Endodermal cell (in vitro differentiated cells): Measurements from ENCODE around the gene CFAP161. TPM values are rescaled to one million over a fixed set of nuclear protein-coding genes. Genes with fewer than 3 reads are reported as not detected.

ENCODE experiments used
- DNase-seq: peaks from one replicate; pipeline ENCODE4 v3.0.0-alpha.2; 2017
- H3K27ac ChIP-seq: 2 replicates; pipeline ENCODE4 v1.5.1; 2013; ENCODE audit warnings: mild to moderate bottlenecking, low read depth, low read length, moderate library complexity
- H3K27me3 ChIP-seq: 2 replicates; pipeline ENCODE4 v1.6.1; 2013; ENCODE audit warnings: mild to moderate bottlenecking, low read length, moderate library complexity; ENCODE audit not compliant: insufficient read depth, control insufficient read depth, poor library complexity, severe bottlenecking
- H3K36me3 ChIP-seq: 2 replicates; pipeline ENCODE4 v1.7.0; 2013; ENCODE audit warnings: mild to moderate bottlenecking, low read length, moderate library complexity; ENCODE audit not compliant: control insufficient read depth, insufficient read depth
- H3K4me1 ChIP-seq: one replicate; pipeline ENCODE4 v1.7.0; 2013; ENCODE audit warnings: low read length; ENCODE audit not compliant: control insufficient read depth, insufficient read depth
- H3K4me3 ChIP-seq: 2 replicates; pipeline ENCODE4 v1.5.1; 2013; ENCODE audit warnings: mild to moderate bottlenecking, low read length, moderate library complexity
- H3K9ac ChIP-seq: 2 replicates; pipeline ENCODE4 v1.6.1; 2013; ENCODE audit warnings: mild to moderate bottlenecking, low read length, moderate library complexity; ENCODE audit not compliant: poor library complexity, severe bottlenecking; ENCODE audit errors: extremely low read depth
- H3K9me3 ChIP-seq: 2 replicates; pipeline ENCODE4 v1.6.1; 2013; ENCODE audit warnings: mild to moderate bottlenecking, low read length, moderate library complexity; ENCODE audit not compliant: control insufficient read depth
- H3K27ac Mint-ChIP-seq: 2 replicates; pipeline ENCODE4 v1.8.0; 2020; ENCODE audit warnings: mixed read lengths
- H3K27me3 Mint-ChIP-seq: 2 replicates; pipeline ENCODE4 v1.8.0; 2021; ENCODE audit warnings: mild to moderate bottlenecking, mixed read lengths; ENCODE audit not compliant: insufficient read depth
- H3K36me3 Mint-ChIP-seq: 2 replicates; pipeline ENCODE4 v1.8.0; 2020; ENCODE audit warnings: low read depth, mixed read lengths
- H3K4me1 Mint-ChIP-seq: 2 replicates; pipeline ENCODE4 v1.8.0; 2020; ENCODE audit warnings: mixed read lengths
- H3K4me3 Mint-ChIP-seq: 2 replicates; pipeline ENCODE4 v1.8.0; 2020; ENCODE audit warnings: mild to moderate bottlenecking, moderate library complexity, mixed read lengths
- H3K9me3 Mint-ChIP-seq: 2 replicates; pipeline ENCODE4 v1.8.0; 2020; ENCODE audit warnings: mild to moderate bottlenecking, mixed read lengths
- WGBS, 2 experiments: methylation state at CpG; one replicate each; pipeline versions ENCODE4 v1.1.5 to v1.1.7; 2013; ENCODE audit warnings: missing lambda C conversion rate in 2 of 2, mixed read lengths in 1 of 2; ENCODE audit not compliant: insufficient coverage in 1 of 2, insufficient read length in 1 of 2; 5-methylcytosine and 5-hydroxymethylcytosine counted together
- total RNA-seq, 2 donors: library from RNA; stranded (reverse); fragmentation: NEBNext Ultra II Directional in 1 of 2; extraction: Animal tissue kit (Norgen Biotek cat#: 25700) in 1 of 2; gene quantifications; 2 replicates in 1 of 2; 3 replicates in 1 of 2; pipeline ENCODE4 v1.2.1, GENCODE V29; 2021
- TF ChIP-seq, protein P1 (sequence below): fragments of 200-600 bp; sonication (generic); conservative IDR thresholded peaks from 2 replicates; pipeline ENCODE4 v1.5.0; 2021; ENCODE audit warnings: antibody characterized with exemption, mild to moderate bottlenecking

CFAP161 gene
- total RNA-seq, 2 donors from 2014 or later, result not detected

DNA sequence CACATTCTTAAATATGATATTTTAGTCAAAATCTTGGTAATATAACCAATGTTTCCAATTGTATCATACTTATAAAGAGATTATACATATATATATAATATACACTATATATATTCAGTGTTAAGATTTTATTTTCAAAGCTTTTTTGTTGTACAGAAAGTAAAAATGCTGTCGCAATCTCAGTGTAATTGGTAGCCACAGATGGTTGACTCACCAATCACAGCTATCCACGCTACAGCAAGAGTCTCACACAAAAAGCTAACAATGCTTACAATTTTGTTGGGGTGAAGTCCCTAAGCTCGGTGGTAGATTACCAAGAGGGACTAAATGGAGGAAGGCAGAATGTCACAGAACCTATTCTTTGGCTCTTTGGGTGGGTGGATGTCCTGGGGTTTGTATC, 16.9 kb upstream of the CFAP161 start:
- Histone ChIP-seq H3K9ac (no peak overlapping the region), H3K27ac (no peak overlapping the region), H3K9me3 (peaks cover 10% of the 10 kb centered on the region), H3K4me3 (no peak overlapping the region), H3K36me3 (no peaks in the 10 kb centered on the region), H3K27me3 (peaks cover 16% of the 10 kb centered on the region), H3K4me1 (no peaks in the 10 kb centered on the region)
- TF ChIP-seq, protein P1, sequence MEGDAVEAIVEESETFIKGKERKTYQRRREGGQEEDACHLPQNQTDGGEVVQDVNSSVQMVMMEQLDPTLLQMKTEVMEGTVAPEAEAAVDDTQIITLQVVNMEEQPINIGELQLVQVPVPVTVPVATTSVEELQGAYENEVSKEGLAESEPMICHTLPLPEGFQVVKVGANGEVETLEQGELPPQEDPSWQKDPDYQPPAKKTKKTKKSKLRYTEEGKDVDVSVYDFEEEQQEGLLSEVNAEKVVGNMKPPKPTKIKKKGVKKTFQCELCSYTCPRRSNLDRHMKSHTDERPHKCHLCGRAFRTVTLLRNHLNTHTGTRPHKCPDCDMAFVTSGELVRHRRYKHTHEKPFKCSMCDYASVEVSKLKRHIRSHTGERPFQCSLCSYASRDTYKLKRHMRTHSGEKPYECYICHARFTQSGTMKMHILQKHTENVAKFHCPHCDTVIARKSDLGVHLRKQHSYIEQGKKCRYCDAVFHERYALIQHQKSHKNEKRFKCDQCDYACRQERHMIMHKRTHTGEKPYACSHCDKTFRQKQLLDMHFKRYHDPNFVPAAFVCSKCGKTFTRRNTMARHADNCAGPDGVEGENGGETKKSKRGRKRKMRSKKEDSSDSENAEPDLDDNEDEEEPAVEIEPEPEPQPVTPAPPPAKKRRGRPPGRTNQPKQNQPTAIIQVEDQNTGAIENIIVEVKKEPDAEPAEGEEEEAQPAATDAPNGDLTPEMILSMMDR, result no peak
- no peak overlapping the region for H3K4me3 Mint-ChIP-seq
- H3K27ac Mint-ChIP-seq, result no peak overlapping the region
- H3K9me3 Mint-ChIP-seq, result peaks cover 12% of the 10 kb centered on the region
- no peaks in the 10 kb centered on the region for H3K36me3 Mint-ChIP-seq
- peaks cover 32% of the 10 kb centered on the region for H3K27me3 Mint-ChIP-seq
- H3K4me1 Mint-ChIP-seq, result no peaks in the 10 kb centered on the region
- 91 to 100% methylated on average over 2 to 3 of the region's 3 CpGs for WGBS, 2 experiments
- no peak for DNase-seq

DNA sequence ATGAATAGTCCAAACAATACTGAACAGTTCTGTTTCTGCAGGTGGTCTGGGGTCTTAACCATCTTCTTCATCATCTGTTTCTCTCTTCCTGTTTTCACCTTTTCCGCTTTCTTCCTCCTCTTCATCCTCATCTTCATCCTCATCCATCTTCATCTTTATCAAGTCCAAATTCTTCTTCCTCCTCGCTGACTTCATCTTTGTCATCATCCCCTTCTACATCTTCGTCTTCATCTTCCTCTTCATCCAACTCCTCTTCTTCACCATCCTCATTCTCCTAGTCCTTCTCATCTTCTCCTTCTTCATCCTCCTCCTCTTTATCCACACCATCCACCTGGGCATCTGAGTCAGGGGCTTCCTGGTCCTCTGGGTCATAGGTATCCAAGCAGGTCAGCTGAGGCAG, 16.5 kb upstream of the CFAP161 start:
- Histone ChIP-seq H3K27me3 (peaks cover 16% of the 10 kb centered on the region), H3K27ac (no peak overlapping the region), H3K36me3 (no peaks in the 10 kb centered on the region), H3K4me1 (no peaks in the 10 kb centered on the region), H3K9ac (no peak overlapping the region), H3K9me3 (peaks cover 10% of the 10 kb centered on the region), H3K4me3 (no peak overlapping the region)
- H3K27ac Mint-ChIP-seq, result no peak overlapping the region
- 90 to 94% methylated on average over 3 of the region's 3 CpGs for WGBS, 2 experiments
- peaks cover 12% of the 10 kb centered on the region for H3K9me3 Mint-ChIP-seq
- H3K27me3 Mint-ChIP-seq, result peaks cover 32% of the 10 kb centered on the region
- H3K36me3 Mint-ChIP-seq, result no peaks in the 10 kb centered on the region
- no peak overlapping the region for H3K4me3 Mint-ChIP-seq
- DNase-seq, result no peak
- H3K4me1 Mint-ChIP-seq, result no peaks in the 10 kb centered on the region
- TF ChIP-seq, protein P1, result no peak

DNA sequence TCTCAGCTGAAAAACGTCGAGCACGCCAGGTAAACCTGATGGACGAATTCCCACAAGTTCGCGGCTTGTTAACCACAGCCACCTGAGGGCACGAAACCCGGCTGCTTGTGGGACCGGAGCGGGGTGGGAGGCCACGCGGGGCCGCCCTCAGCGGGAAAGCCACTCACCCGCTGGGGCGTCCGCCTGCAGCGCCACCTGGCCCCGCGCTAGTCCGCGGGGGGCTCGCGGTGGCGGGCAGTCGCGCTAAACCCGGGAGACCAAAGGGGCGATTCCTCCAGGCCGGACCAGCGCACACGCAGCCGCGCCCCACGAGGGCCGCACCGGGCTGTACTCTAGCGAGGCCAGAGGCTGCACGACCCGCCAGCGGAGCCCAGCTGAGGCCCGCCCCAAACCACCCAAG, 15.7 kb upstream of the CFAP161 start:
- no peak overlapping the region for H3K9ac ChIP-seq

More for the DNA sequence above, 15.7 kb upstream of the CFAP161 start:
- no peak for DNase-seq
- Mint-ChIP-seq H3K9me3 (peaks cover 12% of the 10 kb centered on the region), H3K27me3 (peaks cover 40% of the 10 kb centered on the region), H3K4me1 (no peaks in the 10 kb centered on the region), H3K4me3 (no peak overlapping the region), H3K36me3 (no peaks in the 10 kb centered on the region), H3K27ac (no peak overlapping the region)
- Histone ChIP-seq H3K4me3 (no peak overlapping the region), H3K27me3 (peaks cover 16% of the 10 kb centered on the region), H3K36me3 (no peaks in the 10 kb centered on the region), H3K9me3 (peaks cover 10% of the 10 kb centered on the region), H3K4me1 (no peaks in the 10 kb centered on the region), H3K27ac (no peak overlapping the region)
- 70 to 81% methylated on average over 25 to 40 of the region's 42 CpGs for WGBS, 2 experiments
- TF ChIP-seq, protein P1, result no peak
